PC-9 (cell line): ENCODE results near the gene TMSB4X. TPM values are rescaled to one million over a fixed set of nuclear protein-coding genes. Genes with fewer than 3 reads are reported as not detected.

Source experiments
- BruUV-seq: library from RNA; stranded (reverse); fragments of 400-500 nt; replicated peaks from 2 replicates; lab custom pipeline; 2021; lab: Mats Ljungman, UMichigan
- CTCF ChIA-PET: fragments of 300-600 bp; sonication (Branson Sonifier 250); formaldehyde crosslinking; loops from one replicate; lab custom pipeline; 2022; ENCODE audit warnings: antibody characterized with exemption; lab: Charles Lee
- POLR2A ChIA-PET: fragments of 300-600 bp; sonication (Branson Sonifier 250); formaldehyde crosslinking; loops from one replicate; lab custom pipeline; 2022; ENCODE audit warnings: antibody characterized with exemption; ENCODE audit not compliant: unreplicated experiment; lab: Charles Lee
- DNase-seq, 2 experiments: peaks; one replicate each; pipeline versions ENCODE4 v3.0.0 to v3.0.0-alpha.2; 2015 to 2022; ENCODE audit warnings: mixed read lengths in 1 of 2
- H2AFZ ChIP-seq: fragments of 200-600 bp; sonication (generic); 2 replicates; pipeline ENCODE4 v1.8.1; 2017; ENCODE audit warnings: antibody characterized with exemption
- H3F3A ChIP-seq: fragments of 200-600 bp; sonication (generic); 2 replicates; pipeline ENCODE4 v1.8.1; 2017; ENCODE audit warnings: antibody characterized with exemption, mild to moderate bottlenecking, low read depth; ENCODE audit not compliant: insufficient read depth
- H3K27ac ChIP-seq: fragments of 200-600 bp; sonication (generic); 2 replicates; pipeline ENCODE4 v1.6.1; 2016; ENCODE audit warnings: mixed run types
- H3K27me3 ChIP-seq: fragments of 200-600 bp; sonication (generic); 2 replicates; pipeline ENCODE4 v1.6.1; 2016; ENCODE audit warnings: low read depth, mixed run types; ENCODE audit not compliant: insufficient read depth
- H3K36me3 ChIP-seq: fragments of 200-600 bp; sonication (generic); 2 replicates; pipeline ENCODE4 v1.6.1; 2016; ENCODE audit warnings: low read depth, mixed run types
- H3K4me1 ChIP-seq: fragments of 200-600 bp; sonication (generic); replicated peaks from 2 replicates; pipeline ENCODE4 v1.6.1; 2016; ENCODE audit warnings: mixed run types; ENCODE audit not compliant: insufficient read depth
- H3K4me2 ChIP-seq: fragments of 200-600 bp; sonication (generic); 2 replicates; pipeline ENCODE4 v1.6.1; 2017; ENCODE audit warnings: mixed run types
- H3K4me3 ChIP-seq: fragments of 200-600 bp; sonication (generic); 2 replicates; pipeline ENCODE4 v1.6.1; 2016; ENCODE audit warnings: mixed run types
- H3K79me2 ChIP-seq: fragments of 200-600 bp; sonication (generic); 2 replicates; pipeline ENCODE4 v1.6.1; 2017; ENCODE audit warnings: low read depth, mixed run types
- H3K9me2 ChIP-seq: fragments of 200-600 bp; sonication (generic); 2 replicates; pipeline ENCODE4 v1.8.1; 2017; ENCODE audit warnings: mild to moderate bottlenecking; ENCODE audit not compliant: insufficient read depth
- H3K9me3 ChIP-seq: fragments of 200-600 bp; sonication (generic); 2 replicates; pipeline ENCODE4 v1.8.1; 2016; ENCODE audit warnings: low read depth; ENCODE audit not compliant: insufficient read depth
- H4K20me1 ChIP-seq: fragments of 200-600 bp; sonication (generic); 2 replicates; pipeline ENCODE4 v1.8.1; 2017; ENCODE audit not compliant: insufficient read depth
- CTCF ChIP-seq: fragments of 200-600 bp; sonication (generic); conservative IDR thresholded peaks from 2 replicates; pipeline ENCODE4 v1.6.1; 2017; ENCODE audit warnings: mixed run types, antibody characterized with exemption, mild to moderate bottlenecking, moderate library complexity
- EZH2 ChIP-seq: fragments of 200-600 bp; sonication (generic); IDR thresholded peaks from 2 replicates; pipeline ENCODE4 v1.8.0; 2017; ENCODE audit warnings: antibody characterized with exemption, low read depth
- intact Hi-C: fragments of 100-400 bp; cut with micrococcal nuclease; formaldehyde crosslinking; loops from one replicate; pipeline ENCODE4 v1.10.0; 2022; ENCODE audit not compliant: unreplicated experiment
- total RNA-seq: library from RNA; stranded (reverse); gene quantifications from 2 replicates; pipeline ENCODE4 v1.2.3, GENCODE V29; 2021

Gene TMSB4X
- total RNA-seq, 1 experiment from 2014 or later = 2,589 TPM

- intact Hi-C loops = no loop called here
- H3K4me2 ChIP-seq = no peak overlapping the region
- H3K36me3 ChIP-seq = no peaks in the 10 kb centered on the region
- H3K27ac ChIP-seq = no peak overlapping the region
- no peak for DNase-seq
- H3K9me2 ChIP-seq = no peaks in the 10 kb centered on the region
- ChIA-PET POLR2A (no interaction called here), CTCF (no interaction called here)
- H3K79me2 ChIP-seq = no peaks in the 10 kb centered on the region
- no peaks in the 10 kb centered on the region for H3F3A ChIP-seq
- H3K27me3 ChIP-seq = no peaks in the 10 kb centered on the region
- H3K4me3 ChIP-seq = no peak overlapping the region
- no peaks in the 10 kb centered on the region for H3K4me1 ChIP-seq
- TF ChIP-seq EZH2 (no peak), CTCF (no peak)
- no peaks in the 10 kb centered on the region for H4K20me1 ChIP-seq
- no TSS peak for BruUV-seq
- H2AFZ ChIP-seq = no peak overlapping the region
- no peaks in the 10 kb centered on the region for H3K9me3 ChIP-seq
Measured at GRCh38 chrX:12966151-12966550, 8.8 kb upstream of the TMSB4X start.

GRCh38 chrX:12967711-12968465 is 7.0 kb upstream of the TMSB4X start:
- DNase-seq = no peak
- TF ChIP-seq EZH2 (no peak), CTCF (no peak)
- CTCF ChIA-PET = no interaction called here

GRCh38 chrX:12970691-12971202 is 4.2 kb upstream of the TMSB4X start:
- intact Hi-C loops = loop anchor here (10.0 kb wide), 1 partner anchor 254 kb away; no protein-coding TSS in a partner anchor

More at GRCh38 chrX:12967711-12968465, 7.0 kb upstream of the TMSB4X start:
- Histone ChIP-seq H3K4me2 (no peak overlapping the region), H3K4me3 (no peak overlapping the region), H3K79me2 (no peaks in the 10 kb centered on the region), H3K27me3 (no peaks in the 10 kb centered on the region), H3K36me3 (no peaks in the 10 kb centered on the region), H3K9me3 (no peaks in the 10 kb centered on the region), H3K4me1 (no peaks in the 10 kb centered on the region), H4K20me1 (no peaks in the 10 kb centered on the region), H2AFZ (no peak overlapping the region), H3K27ac (no peak overlapping the region), H3F3A (no peaks in the 10 kb centered on the region), H3K9me2 (no peaks in the 10 kb centered on the region)
- BruUV-seq = no TSS peak
- intact Hi-C loops = no loop called here
- POLR2A ChIA-PET = no interaction called here

More at GRCh38 chrX:12970691-12971202, 4.2 kb upstream of the TMSB4X start:
- Histone ChIP-seq H3F3A (peaks cover 22% of the 10 kb centered on the region), H3K9me3 (no peaks in the 10 kb centered on the region), H2AFZ (no peak overlapping the region), H3K4me3 (no peak overlapping the region), H3K79me2 (peaks cover 8% of the 10 kb centered on the region), H3K27ac (no peak overlapping the region), H3K36me3 (0 out of 2 replicates have a peak, but pooled peaks cover 6% of the 10 kb centered on the region), H3K9me2 (no peaks in the 10 kb centered on the region), H3K4me2 (no peak overlapping the region), H4K20me1 (no peaks in the 10 kb centered on the region), H3K27me3 (no peaks in the 10 kb centered on the region), H3K4me1 (peaks cover 14% of the 10 kb centered on the region)
- TF ChIP-seq EZH2 = no peak
- no peak for TF ChIP-seq CTCF
- POLR2A ChIA-PET = no interaction called here
- no TSS peak for BruUV-seq
- CTCF ChIA-PET = no interaction called here
- DNase-seq = no peak
